Posterior cingulate gyrus (tissue), 11 donors: ENCODE measurements around the gene STKLD1.
"Not testable (repeated sequence)": the region's sequence is repeated elsewhere in the genome, so short reads cannot be mapped to it uniquely, and the experiment has no call there.

Source experiments
- DNase-seq, 10 donors: peaks; one replicate each; pipeline versions ENCODE4 v3.0.0 to v3.0.0-alpha.2; 2020 to 2021; ENCODE audit warnings: mixed read lengths in 3 of 10
- intact Hi-C: fragments of 100-400 bp; cut with DNase I; formaldehyde crosslinking; loops from one replicate; pipeline ENCODE4 v1.15.1; 2023

STKLD1 gene

GRCh38 chr9:133357656-133358055, 18.5 kb upstream of the STKLD1 start:
- intact Hi-C loops = loop anchor here (5.0 to 10.0 kb wide), 2 partner anchors 57 to 120 kb away; partner anchors contain the start of genes REXO4 and SLC2A6
- no peak for DNase-seq

GRCh38 chr9:133359399-133360175, 16.6 kb upstream of the STKLD1 start:
- intact Hi-C loops = loop anchor here (5.0 to 10.0 kb wide), 2 partner anchors 55 to 118 kb away; partner anchors contain the start of genes REXO4 and SLC2A6

GRCh38 chr9:133360400-133361393, 15.5 kb upstream of the STKLD1 start:
- intact Hi-C loops = no loop called here
- DNase-seq = no peak

More at GRCh38 chr9:133359399-133360175, 16.6 kb upstream of the STKLD1 start:
- peak in 1 of 10 donors; percentile 85 for DNase-seq

- intact Hi-C loops = no loop called here
- DNase-seq = no peak
Measured at GRCh38 chr9:133361507-133362092, 14.6 kb upstream of the STKLD1 start.

GRCh38 chr9:133362359-133363044, 13.7 kb upstream of the STKLD1 start:
- intact Hi-C loops = no loop called here
- no peak for DNase-seq

GRCh38 chr9:133366435-133366834, 9.7 kb upstream of the STKLD1 start:
- intact Hi-C loops = no loop called here
- no peak for DNase-seq

GRCh38 chr9:133367221-133367620, 8.9 kb upstream of the STKLD1 start:
- no peak for DNase-seq
- intact Hi-C loops = no loop called here

- DNase-seq = no peak
- intact Hi-C loops = no loop called here
Measured at GRCh38 chr9:133367778-133368177, 8.4 kb upstream of the STKLD1 start.

- DNase-seq = peak in 1 of 10 donors; percentile 89
- intact Hi-C loops = no loop called here
Measured at GRCh38 chr9:133368249-133368881, 7.8 kb upstream of the STKLD1 start.

- DNase-seq = peak in 1 of 10 donors; percentile 16
- intact Hi-C loops = no loop called here
Measured at GRCh38 chr9:133369422-133369821, 6.7 kb upstream of the STKLD1 start.

- intact Hi-C loops = no loop called here
- no peak for DNase-seq
Measured at GRCh38 chr9:133369933-133370332, 6.2 kb upstream of the STKLD1 start.

- intact Hi-C loops = no loop called here
- no peak for DNase-seq
Measured at GRCh38 chr9:133370685-133371084, 5.5 kb upstream of the STKLD1 start.

- DNase-seq = no peak
- intact Hi-C loops = no loop called here
Measured at GRCh38 chr9:133371261-133371711, 4.9 kb upstream of the STKLD1 start.

- no peak for DNase-seq
- intact Hi-C loops = no loop called here
Measured at GRCh38 chr9:133372144-133372543, 4.0 kb upstream of the STKLD1 start.

- intact Hi-C loops = no loop called here
- DNase-seq = no peak
Measured at GRCh38 chr9:133374612-133375115, 1.5 kb upstream of the STKLD1 start.

- intact Hi-C loops = no loop called here
- DNase-seq = no peak
Measured at GRCh38 chr9:133375116-133375723, 946 bp upstream of the STKLD1 start.

- intact Hi-C loops, DNase-seq: not testable (repeated sequence)
Measured at GRCh38 chr9:133377280-133377679, 1.1 kb downstream of the STKLD1 start.

- intact Hi-C loops = no loop called here
- no peak for DNase-seq
Measured at GRCh38 chr9:133377721-133378216, 1.6 kb downstream of the STKLD1 start.
